Muscle of arm (tissue), 14 donors: ENCODE results near the gene SWAP70. TPM values are rescaled to one million over a fixed set of nuclear protein-coding genes. Genes with fewer than 3 reads are reported as not detected.
"Not testable (repeated sequence)": the region's sequence is repeated elsewhere in the genome, so short reads cannot be mapped to it uniquely, and the experiment has no call there.

ENCODE experiments used
- DNase-seq: peaks from one replicate; pipeline ENCODE4 v3.0.0-alpha.2; 2013
- long read RNA-seq, 11 donors: transcript quantifications; one replicate each; lab custom pipeline, GENCODE V29; 2026
- polyA plus RNA-seq, 12 donors: library from polyadenylated mRNA; unstranded; fragments of 120-200 nt; gene quantifications; one replicate each; pipeline ENCODE4 v1.2.1, GENCODE V29; 2013; ENCODE audit not compliant: insufficient read length in 12 of 12

Gene SWAP70
- polyA plus RNA-seq = 10 to 100 TPM in 11 of 12 donors, not detected in 1; 11.9 to 24.4 (median 14.9) TPM
- long read RNA-seq, donor 1, full-length matches to known transcripts = 4 of 4 reads
- long read RNA-seq, donor 1, partial matches to known transcripts = 0 of 4 reads
- long read RNA-seq, donor 1, other reads (novel, unspliced or antisense) = 0 of 4 reads
- long read RNA-seq, donor 2, full-length matches to known transcripts = 8 of 8 reads
- long read RNA-seq, donor 2, partial matches to known transcripts = 0 of 8 reads
- long read RNA-seq, donor 2, other reads (novel, unspliced or antisense) = 0 of 8 reads
- long read RNA-seq, donor 3, full-length matches to known transcripts = 3 of 3 reads
- long read RNA-seq, donor 3, partial matches to known transcripts = 0 of 3 reads
- long read RNA-seq, donor 3, other reads (novel, unspliced or antisense) = 0 of 3 reads
- long read RNA-seq, donor 4, full-length matches to known transcripts = 2 of 8 reads
- long read RNA-seq, donor 4, partial matches to known transcripts = 6 of 8 reads
- long read RNA-seq, donor 4, other reads (novel, unspliced or antisense) = 0 of 8 reads
- long read RNA-seq, donor 5 = 0 reads
- long read RNA-seq, donor 6, full-length matches to known transcripts = 4 of 4 reads
- long read RNA-seq, donor 6, partial matches to known transcripts = 0 of 4 reads
- long read RNA-seq, donor 6, other reads (novel, unspliced or antisense) = 0 of 4 reads
- long read RNA-seq, donor 7, full-length matches to known transcripts = 3 of 3 reads
- long read RNA-seq, donor 7, partial matches to known transcripts = 0 of 3 reads
- long read RNA-seq, donor 7, other reads (novel, unspliced or antisense) = 0 of 3 reads
- long read RNA-seq, donor 8, full-length matches to known transcripts = 2 of 2 reads
- long read RNA-seq, donor 8, partial matches to known transcripts = 0 of 2 reads
- long read RNA-seq, donor 8, other reads (novel, unspliced or antisense) = 0 of 2 reads
- long read RNA-seq, donor 9 = 0 reads
- long read RNA-seq, donor 10, full-length matches to known transcripts = 5 of 5 reads
- long read RNA-seq, donor 10, partial matches to known transcripts = 0 of 5 reads
- long read RNA-seq, donor 10, other reads (novel, unspliced or antisense) = 0 of 5 reads
- long read RNA-seq, donor 11, full-length matches to known transcripts = 3 of 8 reads
- long read RNA-seq, donor 11, partial matches to known transcripts = 5 of 8 reads
- long read RNA-seq, donor 11, other reads (novel, unspliced or antisense) = 0 of 8 reads

DNA sequence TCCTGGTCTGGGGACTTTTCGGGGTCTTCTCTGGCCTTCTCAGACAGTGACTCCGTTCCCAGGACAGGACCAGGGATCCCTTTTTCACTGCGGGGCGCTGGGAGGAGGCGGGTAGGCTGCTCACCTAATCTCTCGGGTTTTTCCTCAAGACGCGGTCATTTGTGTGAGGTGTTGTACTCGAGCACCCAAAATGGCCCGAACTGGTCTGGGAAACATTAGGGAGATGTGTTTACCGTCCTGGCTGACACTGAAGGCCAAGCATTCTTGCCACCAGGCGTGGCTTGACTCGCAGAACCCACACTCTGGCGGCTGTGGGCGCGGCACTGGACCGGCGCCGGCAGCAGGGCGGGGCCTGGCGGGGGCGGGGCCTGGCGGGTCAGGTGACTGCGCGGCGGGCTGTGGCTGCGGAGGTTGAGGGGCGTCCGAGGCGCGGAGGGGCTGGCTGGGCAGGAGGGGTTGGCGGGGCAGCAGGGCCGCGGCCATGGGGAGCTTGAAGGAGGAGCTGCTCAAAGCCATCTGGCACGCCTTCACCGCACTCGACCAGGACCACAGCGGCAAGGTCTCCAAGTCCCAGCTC, at the start of gene SWAP70:
Gene SWAP70, plus strand, starts transcription at position 379 of the 577 bp plus-strand sequence. Its CDS starts 103 bp downstream, at position 482.
- peak; percentile 61 for DNase-seq

DNA sequence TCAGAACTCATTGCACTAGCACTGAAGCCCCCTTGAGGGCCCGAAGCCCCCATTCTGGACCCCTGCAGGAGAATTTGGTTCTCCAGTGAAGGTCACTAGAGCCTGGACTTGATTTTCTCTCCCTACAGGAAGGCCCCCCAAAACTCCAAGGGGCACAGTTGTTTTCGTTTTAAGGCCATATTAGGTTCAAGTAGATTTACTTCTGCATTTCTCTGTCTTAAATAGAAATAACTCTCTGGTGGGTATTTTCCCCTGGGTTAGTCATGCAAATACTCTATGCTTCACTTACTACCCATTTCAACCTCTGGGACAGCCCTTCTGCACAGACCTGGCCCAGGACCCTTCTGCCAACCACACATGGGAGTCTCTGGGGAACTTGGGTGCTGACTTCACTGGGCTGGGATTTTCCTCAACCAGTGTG, 48.8 kb upstream of the SWAP70 start:
- no peak for DNase-seq

DNA sequence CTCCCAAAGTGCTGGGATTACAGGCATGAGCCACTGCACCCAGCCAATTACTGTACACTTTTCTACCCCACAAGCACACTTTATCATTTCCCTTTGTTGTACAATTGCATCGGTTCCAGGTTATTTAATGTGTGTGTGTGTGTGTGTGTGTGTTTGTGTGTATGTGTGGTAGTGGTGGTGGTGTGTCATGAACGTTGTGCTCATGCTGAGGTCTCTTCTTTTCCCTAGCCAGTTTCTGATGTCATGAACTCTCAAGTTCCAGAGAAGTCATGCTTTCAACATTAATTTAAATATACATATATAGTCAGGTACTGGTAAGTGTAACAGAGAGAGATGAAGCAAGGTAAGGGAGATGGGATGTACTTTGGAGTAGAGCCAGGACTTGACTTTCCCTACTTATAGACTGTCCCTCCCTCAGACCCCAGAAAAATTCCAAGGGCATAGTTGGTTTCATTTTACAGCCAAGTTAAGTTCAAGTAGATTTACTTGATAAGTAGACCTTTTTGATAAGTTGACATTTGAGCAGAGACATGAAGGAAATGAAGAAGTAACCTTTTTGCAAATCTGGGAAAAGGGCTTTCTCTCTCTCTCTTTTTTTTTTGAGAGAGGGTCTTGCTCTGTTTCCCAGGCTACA, 47.7 kb upstream of the SWAP70 start:
- DNase-seq = no peak

DNA sequence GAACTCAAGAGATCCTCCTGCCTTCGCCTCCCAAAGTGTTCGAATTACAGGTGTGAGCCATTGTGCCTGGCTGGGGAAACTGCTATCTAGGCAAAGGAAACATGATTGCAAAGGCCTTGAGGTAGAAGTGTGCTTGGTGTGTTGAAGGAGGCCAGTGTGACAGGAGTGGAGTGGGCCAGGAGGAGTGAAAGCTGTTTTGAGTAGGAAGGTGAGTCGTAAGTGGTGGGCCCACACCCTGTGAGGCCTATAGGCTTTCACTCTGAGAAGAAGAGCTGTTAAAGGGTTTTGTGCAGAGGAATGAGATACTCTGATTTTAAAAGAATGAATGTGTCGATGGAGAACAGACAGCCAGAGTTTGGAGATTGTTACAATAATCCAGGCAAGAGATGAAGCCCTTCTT, 47.0 kb upstream of the SWAP70 start:
- no peak for DNase-seq

DNA sequence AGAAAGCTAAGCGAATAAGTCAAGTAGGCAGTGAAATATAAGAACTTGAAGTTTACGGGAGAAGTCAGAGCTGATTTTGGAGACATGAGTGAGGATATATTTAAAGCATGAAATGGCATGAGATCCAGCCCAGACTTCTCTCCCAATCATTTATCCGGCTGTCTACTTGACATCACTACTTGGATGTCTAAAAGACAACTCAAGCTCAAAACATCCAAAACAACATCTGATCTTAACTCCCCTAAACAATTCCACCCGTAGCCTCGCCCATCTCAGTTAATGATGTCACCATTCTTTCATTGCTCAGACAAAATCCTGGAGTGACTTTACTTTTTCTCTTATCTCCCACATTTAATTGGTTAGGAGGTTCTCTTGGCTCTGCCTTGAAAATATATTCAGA, 45.9 kb upstream of the SWAP70 start:
- no peak for DNase-seq

DNA sequence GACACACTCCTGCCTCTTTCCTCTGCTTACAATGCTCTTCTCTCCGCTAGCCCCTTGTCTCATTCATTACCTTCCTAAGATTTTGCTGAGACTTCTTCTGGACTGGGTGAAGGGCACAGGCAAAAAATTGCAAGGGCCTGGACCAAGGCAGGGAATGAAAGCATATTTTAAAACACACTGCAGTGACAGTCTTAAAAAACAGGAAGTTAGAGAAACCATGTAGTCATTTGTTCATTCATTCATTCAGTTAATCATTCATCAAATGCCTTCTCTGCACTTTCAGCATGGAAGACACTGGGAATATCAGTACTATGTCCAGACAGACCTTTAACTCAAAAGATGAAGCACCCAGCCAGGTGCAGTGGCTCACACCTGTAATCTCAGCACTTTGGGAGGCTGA, 44.9 kb upstream of the SWAP70 start:
- no peak for DNase-seq

DNA sequence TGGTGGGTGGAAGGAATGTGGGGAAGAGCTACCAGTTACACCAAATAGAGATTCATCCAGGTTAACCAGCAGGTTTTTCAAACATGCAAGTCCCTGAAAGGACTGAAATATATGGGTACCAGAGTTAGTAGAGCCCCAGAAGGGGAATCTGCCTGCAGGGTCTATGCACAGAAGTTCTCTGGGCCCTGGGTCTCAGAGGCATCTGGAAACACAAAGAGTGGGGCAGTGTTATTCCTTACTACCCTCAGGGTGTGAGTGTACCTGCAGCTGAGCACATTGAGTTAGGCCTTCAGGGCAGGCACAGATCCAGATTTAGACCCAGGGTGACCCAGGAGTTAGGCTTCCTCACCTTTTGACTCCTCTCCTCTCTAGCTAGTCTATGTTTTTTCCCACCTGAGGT, 43.9 kb upstream of the SWAP70 start:
- DNase-seq = no peak

DNA sequence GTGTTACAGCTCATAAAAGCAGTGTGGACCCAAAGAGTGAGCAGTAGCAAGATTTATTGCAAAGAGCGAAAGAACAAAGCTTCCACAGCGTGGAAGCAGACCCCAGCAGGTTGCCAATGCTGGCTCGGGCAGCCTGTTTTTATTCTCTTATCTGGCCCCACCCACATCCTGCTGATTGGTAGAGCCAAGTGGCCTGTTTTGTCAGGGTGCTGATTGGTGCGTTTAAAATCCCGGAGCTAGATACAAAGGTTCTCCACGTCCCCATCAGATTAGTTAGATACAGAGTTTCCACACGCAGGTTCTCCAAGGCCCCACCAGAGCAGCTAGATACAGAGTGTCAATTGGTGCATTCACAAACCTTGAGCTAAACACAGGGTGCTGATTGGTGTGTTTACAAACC, 41.5 kb upstream of the SWAP70 start:
- DNase-seq = not testable (repeated sequence)

DNA sequence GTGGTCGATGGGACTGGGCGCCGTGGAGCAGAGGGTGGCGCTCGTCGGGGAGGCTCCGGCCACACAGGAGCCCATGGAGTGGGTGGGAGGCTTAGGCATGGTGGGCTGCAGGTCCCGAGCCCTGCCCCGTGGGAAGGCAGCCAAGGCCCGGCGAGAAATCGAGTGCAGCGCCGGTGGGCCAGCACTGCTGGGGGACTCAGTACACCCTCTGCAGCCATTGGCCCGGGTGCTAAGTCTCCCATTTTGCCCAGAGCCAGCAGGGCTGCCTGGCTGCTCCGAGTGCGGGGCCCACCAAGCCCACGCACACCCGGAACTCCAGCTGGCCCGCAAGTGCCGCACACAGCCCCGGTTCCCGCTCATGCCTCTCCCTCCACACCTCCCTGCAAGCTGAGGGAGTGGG, 40.8 kb upstream of the SWAP70 start:
- not testable (repeated sequence) for DNase-seq

DNA sequence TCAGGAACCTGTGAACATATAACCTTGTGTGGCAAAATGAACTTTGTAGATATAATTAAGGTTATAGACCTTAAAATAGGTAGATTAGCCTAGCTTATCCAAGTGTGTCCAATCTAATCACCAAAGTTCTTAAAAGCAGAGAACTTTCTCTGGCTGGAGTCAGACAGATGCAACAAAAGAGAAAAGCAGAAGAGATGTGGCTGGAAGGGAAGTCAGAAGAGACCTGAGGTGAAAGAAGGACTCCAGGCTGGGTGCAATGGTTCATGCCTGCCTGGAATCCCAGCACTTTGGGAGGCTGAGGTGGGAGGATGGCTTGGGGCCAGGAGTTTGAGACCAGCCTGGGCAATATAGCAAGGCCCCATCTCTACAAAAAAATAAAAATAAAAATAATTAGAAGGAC, 39.4 kb upstream of the SWAP70 start:
- DNase-seq = no peak

DNA sequence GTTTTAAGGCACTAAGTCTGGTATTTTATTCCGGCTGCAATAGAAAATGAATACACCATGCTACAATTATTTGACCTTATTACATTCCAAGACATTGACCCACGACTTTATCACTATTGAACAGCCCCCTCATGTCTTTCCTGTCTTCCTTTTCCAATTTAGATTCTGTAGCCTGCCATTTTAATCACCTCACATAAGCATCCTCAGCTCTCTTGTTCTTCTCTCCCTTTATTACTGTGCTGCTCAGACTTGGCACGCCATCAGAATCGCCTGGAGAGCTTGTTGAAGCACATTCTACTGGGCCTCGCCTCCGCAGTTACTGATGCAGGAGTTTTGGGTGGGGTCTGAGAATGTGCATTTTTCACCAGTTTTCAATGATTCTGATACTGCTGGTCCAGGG, 38.7 kb upstream of the SWAP70 start:
- no peak for DNase-seq

DNA sequence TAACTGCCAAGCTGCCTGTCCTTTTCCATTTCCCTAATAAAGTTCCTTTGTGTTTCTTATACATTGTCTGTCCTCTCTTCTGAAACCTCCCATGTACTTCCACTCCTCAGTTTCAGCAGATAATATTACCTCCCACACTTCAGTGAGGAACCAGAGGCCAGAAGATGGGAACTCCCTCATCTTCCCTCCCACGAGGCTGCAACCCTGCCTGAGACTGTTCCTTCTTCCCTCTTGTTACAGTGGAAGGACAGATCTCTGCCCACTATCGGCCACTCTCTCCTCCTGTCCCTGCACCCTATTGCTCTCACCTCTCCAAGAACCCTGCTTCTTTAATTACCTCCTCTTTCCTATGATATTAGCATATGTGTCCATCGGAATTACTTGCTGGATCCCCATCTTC, 38.1 kb upstream of the SWAP70 start:
- no peak for DNase-seq

DNA sequence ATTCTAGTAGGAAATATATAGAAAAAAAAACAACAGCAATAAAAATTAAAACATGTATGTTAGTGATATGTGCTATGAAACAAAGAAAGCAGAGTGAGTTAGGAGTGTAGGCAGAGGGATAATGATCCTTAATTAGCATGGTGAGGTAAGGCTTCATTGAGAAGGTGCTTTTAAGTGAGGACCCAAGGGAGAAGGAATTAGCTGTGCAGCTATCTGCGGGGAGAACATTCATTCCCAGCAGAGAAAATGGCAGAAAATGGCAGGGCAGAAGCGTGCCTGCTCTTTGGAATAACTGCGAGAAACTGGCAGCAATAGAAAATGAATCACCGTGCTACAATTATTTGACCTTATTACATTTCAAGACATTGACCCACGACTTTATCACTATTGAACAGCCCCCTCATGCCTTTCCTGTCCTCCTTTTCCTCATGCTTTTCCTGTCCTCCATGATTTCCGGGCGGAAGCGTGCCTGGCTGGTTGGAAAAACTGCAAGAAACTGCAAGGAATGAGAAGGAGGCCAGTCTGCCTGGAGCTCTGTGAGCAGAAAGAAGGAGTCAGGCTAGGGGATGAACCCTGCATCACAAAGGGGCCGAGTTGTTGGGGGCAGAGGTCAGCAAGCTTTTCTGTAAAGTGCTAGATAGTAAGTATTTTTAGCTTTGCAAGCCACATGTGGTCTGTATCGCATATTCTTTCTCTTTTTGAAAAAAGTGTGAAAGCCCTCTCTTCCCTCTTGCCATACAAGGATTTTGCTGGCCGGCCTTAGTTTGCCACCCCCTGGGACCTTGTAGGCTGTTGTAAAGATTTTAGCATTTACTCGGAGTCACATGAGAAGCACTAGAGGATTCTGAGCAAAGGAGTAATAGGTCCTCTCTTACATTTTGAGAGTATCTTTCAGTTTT, 37.1 kb upstream of the SWAP70 start:
- no peak for DNase-seq

DNA sequence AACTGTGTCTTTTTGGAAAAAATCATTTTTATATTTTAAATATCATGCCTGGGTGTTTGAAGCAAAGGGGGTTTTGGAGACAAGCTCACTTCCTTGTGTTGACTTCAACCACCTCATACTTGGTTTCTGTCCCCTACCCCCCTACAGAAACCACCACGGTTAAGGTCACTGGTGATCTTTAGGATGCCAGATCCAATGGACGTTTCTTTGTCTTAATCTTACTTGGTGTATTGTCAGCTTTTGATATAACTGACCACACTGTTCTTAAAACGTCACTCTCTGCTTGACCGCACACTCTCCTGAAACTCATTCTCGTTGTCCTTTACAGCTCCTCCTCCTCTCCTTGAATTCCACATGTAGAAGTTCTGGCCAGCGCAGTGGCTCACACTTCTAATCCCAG, 34.8 kb upstream of the SWAP70 start:
- no peak for DNase-seq

DNA sequence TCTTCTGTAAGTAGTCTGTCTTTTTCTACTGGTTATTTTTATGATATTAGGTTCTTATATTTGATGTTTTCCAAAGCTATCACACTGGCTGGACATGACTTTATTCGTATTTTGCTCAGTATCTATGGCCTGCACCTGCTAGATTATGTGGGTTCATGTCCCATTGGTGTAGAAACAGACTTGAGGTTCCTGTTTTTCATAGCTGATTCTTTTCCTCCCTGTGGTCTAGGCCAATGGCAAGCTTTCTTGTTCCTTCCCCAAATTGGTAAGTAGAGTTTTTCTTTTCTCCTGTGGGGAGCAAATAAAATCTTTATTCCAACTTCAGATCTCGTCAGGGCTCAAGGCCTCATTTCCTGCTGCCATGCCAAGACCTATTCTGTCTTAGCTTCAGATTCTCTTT, 30.2 kb upstream of the SWAP70 start:
- DNase-seq = no peak

DNA sequence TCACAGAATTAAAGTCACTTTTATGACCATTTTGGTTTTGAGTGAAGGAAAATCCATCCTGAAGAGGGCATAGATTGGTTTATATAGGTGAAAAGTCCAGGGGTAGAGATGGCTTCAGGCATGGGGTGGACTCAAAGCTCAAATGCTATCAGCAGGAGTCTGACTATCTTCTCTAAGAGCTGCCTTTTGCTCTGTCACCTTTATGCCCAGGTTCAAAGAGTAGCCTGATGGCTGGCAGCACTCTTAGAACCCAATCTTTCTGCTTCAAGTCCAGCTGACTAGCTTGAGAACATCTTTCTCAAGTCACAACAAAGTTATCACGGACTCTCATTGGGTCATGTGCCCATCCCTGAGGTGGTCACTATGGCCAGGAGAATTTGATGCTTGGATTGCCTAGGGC, 27.2 kb upstream of the SWAP70 start:
- DNase-seq = no peak

DNA sequence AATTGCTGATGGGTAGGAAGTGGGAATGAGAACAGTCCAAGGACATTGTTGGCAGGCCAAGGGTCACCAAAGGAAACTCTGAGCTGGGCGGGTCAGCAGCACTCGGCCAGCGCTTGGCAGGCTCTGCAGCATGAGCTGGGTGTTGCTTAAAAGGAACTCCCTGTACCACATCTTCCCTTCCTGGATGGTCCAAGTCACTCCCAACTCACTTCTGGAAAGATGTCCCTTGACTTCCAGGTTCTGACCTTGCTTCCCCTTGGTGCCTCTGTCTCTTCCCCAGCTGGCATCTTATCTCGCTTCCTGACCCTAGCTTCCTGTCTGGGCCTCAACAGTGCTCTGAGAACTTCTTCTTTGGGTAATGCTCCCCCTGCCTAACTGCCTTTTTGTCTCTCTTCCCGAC, 24.8 kb upstream of the SWAP70 start:
- no peak for DNase-seq

DNA sequence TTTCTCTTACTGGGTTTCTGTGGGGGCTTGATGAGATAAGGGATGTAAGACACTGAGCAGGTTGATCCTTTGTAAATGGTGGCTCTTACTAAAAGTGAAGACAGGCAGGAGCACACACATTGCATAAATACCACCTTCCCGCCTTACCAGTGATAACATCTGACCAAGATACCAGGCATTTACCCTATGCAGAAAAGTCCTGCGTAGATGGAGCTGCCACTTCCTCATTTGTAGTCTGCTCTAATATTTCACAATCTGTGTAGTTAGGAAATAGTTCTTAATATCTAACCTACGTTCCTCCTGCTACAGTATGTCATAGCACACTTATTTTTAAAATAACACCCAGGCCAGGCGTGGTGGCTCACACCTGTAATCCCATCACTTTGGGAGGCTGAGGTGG, 23.9 kb upstream of the SWAP70 start:
- DNase-seq = no peak

DNA sequence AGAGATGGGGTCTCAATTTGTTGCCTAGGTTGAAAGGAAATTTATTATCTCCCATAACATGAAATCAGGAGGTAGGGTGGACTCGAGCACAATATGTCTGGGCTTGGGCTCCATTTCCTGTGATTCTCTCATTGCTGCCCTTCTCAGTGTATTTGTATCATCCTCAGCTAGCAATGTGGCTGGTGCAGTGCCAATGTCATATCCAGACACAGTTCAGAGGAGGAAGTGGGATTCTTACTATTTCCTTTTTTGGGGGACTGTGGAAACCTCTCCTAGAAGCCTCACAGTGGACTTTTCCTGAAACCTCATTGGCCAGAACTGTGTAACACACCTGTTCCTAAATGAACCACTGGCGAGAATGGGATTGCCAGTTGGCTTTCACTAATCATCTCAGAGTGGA, 21.0 kb upstream of the SWAP70 start:
- DNase-seq = no peak

DNA sequence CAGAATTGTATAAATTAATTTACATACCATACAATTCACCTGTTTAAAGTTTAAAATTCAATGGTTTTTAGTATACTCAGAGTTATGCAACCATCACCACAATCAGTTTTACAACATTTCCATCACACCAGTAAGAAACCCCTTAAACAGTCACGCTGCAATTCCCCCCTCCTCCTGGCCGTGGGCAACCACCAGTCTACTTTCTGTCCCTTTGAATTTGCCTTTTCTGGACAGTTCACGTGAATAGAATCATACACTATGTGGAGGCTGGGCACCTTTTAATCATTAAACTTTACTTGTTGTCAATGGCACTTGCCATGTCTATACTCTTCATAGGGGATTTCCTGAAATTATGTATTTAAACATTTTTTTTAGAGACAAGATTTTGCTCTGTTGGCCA, 20.1 kb upstream of the SWAP70 start:
- DNase-seq = no peak
